HG03139 (cell line): Measurements from ENCODE around the gene ERBB4.

Experiments
- ATAC-seq: cut with Tn5 transposase; IDR thresholded peaks from one replicate; pipeline ENCODE4 v1.9.1; 2021; ENCODE audit not compliant: unreplicated experiment

Gene ERBB4

DNA sequence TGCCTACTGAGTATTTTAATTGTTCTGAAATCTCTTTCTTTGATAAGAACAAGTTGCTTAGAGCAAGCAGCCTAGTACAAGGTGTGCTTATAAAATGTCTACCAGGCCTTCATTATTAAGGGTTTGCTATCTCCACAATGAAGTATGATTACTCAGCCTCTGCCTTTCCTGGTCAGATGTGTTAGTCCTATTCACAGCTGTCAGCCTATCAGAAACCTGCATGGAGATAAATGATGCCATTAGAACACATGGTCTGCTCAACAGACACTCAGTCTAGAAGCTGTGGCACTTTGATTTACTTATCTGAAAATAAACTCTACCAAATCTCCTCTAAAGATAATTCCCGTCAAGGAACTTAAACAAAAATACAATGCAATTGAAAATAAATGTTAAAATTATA is 448.7 kb downstream of the ERBB4 start:
- no peak for ATAC-seq

DNA sequence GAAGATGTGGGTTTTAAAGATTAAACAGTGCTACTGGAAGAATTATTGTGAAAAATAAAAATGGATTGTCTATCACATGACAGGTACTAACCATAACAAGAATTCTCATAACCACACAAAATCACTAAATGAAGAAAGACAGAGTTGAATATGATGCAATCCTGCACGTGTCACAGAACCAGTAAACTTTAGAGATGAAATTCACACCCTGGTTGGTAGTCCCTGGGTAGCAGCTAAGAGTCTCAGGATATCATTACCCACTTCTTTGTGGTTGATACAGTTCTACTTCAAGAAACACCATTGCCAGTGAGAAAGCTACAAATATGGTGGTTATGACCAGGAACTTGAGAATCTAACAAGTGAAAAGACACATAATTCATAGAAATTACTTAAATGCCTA is 450.2 kb downstream of the ERBB4 start:
- no peak for ATAC-seq

DNA sequence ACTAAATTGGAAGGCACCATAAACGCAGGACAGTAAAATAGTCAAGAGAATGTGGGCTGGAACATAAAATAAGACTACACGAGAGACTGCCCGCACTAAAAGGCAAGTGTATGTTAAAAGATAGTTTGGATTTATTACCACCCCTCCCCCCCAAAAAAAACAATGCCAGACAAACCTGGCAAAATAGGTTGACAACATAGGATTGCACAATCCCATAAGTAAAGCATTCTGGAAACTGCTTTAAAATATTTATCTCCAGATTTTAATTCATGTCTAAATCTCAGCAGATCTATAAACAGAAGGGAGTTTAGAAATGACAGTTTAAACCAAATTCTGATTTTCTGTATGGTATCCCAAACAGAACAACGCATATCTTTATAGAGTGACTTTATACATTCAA is 455.1 kb downstream of the ERBB4 start:
- no peak for ATAC-seq

DNA sequence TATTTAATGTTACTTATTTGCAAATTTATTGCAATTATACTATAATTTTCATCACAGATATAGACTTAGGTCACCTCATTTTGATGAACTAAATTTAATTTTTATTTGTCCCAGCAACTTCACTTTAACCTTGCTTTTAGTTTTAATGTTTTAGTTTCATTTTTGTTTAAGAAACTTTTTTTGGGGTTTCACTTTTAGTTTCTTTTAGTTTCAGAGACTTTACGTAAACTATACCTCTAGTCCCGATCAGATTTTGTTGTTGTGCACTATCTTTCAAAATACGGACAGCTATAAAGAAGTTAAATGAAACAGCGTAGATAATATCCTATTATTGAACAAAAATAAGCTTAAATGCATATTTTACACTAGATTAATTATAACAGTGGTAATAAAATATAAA is 460.5 kb downstream of the ERBB4 start:
- ATAC-seq, result peak; percentile 52

DNA sequence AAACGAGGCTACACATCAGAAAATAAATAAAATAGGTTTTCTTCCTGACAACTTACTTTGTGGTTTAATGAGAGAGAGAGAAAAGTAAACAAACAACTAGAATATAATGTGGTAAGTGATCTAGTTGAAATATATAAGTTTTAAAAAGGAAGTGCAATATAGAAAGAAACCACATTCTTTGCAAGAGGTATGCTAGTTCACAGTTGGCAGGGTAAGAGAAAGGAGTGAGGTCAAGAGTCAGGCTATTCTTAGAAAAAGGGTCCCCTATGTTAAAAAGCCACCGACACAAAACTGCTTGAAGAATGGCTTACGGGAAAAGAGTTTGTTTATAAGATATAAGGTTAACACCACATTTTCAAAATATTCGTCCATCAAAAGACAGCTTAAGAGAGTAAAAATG is 462.1 kb downstream of the ERBB4 start:
- ATAC-seq, result no peak

DNA sequence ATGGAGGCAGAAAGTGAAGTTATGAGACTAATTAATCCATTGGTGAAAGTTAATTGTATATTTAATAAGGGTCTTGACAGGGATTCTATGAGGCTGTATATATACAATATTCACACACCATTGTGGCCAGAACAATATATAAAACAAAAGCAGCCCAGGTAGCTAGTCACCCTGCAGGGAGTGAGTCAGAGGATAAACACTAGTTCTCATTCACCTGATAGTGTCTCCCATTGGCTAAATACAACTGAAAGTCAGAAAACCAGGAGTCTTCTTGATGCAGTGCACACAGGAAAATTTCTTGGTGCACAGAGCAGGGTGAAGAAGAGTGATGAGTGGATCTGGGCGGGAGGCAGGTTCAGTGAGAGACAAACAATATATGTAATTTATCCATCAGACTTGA is 465.2 kb downstream of the ERBB4 start:
- ATAC-seq, result no peak

DNA sequence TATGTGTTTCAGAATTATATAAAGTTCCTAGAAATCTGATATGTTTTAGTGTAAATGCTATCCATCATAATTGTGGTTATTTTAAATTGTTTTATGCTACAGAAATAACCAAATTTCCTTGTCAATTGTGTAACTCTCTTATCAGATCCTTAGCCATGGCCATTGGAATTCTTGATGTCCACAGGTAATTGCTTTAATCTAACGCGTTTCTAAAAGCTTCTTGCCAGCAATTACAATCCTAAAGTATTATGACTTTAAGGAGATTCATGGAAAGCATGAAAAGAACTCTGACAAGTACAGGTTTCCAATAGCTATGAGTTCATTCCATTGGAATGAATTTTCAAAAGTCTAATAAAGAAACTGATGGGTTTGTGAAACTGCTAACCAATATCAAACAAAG is 472.1 kb downstream of the ERBB4 start:
- ATAC-seq, result no peak

DNA sequence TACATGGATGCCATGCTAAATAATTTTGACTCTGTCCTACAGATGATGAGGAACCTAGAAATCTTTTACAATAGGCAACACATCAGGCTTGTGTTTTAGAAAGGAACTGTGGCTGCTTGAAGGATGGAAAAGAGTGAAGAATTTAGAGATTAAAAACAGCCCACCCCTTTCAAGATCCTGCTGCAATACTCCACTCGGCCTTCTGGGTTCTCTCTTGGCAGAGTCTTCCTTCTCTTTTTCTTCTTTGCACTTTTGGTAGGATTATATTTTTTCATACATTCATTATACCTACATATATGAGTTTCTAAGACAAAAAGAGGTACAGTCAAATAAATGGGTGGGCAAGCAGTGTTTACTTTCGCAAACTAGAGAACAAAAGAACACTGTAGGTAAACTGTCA is 474.3 kb downstream of the ERBB4 start:
- ATAC-seq, result no peak

DNA sequence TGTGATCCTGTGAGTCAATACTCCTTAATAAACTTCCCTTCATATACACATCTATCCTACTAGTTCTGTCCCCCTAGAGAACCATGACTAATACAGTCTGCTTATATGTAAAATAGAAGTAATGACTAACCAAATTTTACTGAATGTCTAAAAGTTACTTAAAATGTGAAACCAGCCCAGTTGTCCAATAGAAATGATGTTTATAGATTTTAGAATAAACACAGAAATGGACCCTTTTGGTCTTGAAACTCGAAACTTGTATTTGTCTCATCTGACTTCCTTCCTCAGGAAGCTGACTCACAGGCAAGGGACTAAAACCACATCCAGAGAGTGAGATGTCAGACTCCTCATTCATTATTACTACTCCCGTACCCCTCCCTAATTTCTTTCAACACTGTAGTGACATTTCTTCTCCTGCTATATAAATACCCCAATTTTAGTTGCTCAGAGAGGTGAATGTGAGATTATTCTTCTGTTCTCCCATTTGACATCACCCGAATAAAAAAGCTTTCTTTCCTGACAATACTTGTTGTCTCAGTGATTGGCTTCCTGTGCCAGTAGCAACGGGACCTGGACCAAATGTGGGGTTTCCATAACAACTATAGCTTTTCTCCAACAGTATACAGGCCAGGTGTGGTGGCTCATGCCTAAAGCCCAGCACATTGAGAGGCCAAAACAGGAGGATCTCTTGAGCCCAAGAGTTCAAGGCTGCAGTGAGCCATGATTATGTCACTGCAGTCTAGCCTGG is 486.0 kb downstream of the ERBB4 start:
- peak; percentile 80 for ATAC-seq

DNA sequence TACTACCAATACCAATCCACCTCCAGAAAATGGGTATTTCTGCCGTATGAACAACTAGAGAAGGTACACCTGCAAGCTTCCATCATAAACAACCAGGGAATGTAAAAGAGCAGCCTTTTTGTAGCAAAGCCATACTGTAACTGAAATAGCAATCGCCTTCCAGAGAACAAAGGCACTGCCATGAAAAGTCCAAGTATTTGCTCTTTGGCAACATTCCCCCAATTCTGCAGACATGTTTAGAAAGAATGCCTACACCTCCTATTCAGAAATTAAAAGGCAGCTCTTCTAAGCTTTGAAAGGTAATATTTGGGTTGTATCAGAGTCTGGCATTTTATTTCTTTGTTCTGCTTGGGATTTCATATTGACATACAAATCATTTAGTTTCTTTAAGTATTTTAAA is 487.7 kb downstream of the ERBB4 start:
- no peak for ATAC-seq

DNA sequence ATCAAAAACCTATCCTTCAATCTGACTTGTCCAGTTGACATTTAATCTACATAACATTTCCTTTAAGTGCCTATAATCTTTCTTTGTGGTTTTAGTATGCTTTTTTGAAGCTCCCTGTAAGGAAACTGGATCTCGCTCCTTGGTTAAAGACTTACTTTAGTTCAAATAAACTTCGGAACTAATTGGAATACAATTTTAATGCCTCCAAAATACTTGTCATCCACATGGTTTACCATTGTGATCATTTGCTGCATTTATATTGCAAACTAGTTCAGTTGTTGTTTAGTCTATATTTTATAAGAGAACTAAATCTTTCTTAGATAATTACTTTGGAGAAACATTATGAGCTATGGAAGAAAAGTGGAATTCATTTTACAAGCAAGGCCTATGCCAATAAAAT is 496.0 kb downstream of the ERBB4 start:
- ATAC-seq, result no peak

DNA sequence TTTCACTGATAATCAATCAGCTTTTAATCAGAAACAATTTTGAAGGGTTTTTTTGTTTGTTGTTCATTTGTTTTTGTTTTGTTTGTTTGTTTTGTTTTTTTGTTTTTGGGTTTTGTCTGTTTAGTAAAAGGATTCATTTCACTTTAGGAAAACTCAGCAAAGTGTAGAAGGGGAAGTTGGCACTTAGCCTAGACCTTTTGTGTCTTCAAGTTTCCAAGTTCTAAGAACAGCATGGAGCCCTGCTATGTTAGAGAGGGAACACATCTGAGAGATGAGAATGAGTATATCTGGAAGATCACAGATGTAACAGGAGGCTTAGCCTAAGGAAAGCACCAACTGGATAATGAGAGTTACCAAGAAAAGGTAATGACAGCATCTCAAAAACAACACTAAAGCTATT is 501.5 kb downstream of the ERBB4 start:
- ATAC-seq, result no peak

DNA sequence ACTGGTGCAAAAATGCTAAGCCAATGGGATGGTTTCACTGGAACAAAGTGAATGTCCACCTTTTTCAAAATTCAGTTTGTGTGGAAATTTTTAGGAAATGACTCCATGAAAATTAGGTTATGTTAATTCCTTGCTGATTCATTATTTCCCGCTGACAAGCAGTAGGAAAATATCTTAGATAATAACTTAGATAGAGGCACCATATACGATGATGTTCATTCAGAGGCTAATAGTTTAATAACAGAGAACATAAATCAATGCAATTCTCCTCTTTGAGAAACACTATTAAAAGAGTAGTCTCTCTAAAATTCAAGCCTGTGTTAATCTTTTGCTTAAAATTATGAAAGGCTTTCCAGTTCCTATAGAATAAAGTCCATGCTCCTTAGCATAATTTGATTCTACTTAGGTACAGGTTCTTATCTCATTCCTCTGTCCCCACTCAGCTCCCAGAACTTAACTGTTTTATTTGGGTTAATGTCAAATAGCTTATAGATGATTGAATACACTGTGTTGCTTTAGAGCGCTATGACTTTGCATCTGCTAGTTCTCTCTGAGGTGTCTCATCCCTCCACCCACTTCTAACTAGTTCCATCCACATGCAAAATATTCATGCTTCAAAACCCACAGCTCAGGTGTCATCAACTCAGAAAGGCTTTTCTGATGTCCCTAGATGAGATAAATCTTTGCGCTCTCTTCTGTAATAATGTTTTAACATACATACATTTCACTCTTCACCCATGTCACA is 503.6 kb downstream of the ERBB4 start:
- ATAC-seq, result no peak

DNA sequence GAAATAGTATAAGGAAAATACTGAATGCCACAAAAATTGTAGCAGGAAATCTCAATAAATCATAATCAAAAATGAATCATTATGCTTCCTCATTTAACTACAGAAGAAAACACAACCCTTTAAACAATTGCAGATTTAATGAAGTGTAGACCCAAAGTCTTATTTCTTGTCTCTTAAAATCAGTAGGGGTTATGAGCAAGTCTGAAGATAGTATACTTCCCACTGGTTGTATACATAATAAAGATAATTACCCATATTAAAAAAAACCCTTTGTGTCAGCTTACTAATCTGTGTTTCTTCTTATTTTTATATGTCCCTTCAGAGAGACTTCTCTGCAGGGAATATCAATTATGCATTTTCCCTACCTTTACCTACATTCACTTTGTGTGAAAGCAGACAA is 504.7 kb downstream of the ERBB4 start:
- ATAC-seq, result no peak

DNA sequence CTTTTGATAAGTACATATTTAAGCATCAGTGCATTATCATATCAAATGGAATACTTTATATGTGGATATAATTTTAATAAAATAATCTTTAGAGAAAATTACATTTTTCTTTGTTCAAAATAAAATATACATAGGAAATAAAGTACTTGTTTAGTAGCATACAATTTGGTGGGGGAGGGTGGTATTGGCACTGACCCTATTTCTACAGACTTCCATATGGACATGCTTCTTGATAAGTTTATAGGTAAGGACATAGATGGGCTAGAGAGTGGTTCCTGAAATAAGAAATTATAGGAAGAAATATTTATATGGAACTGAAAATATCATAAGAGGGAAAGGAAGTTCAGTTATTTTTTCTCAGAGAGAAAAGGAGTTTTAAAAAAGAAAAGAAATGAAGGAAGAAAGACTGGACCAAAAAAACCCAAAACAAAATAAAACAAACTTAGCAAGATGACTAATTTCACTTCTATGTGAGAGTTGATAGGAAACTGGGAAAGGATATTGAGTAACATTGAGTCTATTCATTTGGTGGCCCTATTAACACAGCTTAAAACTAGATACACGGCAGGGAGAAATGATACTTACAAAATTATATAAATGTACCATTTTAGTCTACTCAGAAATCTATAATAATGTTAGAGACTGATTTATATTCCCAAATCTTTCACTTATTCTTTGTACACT is 505.9 kb downstream of the ERBB4 start:
- no peak for ATAC-seq

DNA sequence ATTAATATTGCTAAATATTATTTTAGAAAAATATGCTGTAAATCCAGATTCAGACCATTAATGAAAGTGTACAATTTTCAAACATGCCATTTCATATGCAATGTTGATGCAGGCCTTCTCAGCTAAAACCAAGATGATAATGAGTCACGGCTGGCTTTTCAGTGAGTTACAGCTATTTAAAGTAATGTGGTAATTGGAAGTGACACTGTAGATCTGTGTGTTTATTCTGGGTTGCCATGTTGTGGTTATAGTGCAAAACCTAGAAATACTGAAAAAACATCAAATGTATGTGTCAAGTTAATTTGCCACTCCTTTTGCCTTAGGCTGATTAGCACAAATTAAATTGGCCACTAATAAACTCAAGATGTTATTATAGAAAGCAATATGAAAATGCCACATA is 506.6 kb downstream of the ERBB4 start:
- no peak for ATAC-seq

DNA sequence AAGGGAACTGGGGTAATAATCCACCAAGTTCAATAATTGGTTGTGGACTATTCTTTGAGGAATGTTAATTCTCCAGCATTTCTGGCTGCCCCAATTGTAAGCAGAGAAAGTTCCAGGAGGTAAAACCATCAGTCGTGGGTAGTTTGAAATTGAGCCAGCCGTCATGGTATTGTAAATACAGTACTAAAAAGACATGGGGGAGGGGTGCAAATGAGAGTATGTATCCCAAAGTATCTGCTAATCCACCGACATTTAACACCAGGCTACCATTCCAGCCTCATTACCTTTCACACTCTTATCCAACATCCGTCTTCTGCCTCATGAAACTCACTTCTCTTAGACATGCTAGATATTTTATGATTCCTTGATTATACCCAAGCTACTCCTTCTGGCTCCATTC is 507.9 kb downstream of the ERBB4 start:
- ATAC-seq, result no peak

DNA sequence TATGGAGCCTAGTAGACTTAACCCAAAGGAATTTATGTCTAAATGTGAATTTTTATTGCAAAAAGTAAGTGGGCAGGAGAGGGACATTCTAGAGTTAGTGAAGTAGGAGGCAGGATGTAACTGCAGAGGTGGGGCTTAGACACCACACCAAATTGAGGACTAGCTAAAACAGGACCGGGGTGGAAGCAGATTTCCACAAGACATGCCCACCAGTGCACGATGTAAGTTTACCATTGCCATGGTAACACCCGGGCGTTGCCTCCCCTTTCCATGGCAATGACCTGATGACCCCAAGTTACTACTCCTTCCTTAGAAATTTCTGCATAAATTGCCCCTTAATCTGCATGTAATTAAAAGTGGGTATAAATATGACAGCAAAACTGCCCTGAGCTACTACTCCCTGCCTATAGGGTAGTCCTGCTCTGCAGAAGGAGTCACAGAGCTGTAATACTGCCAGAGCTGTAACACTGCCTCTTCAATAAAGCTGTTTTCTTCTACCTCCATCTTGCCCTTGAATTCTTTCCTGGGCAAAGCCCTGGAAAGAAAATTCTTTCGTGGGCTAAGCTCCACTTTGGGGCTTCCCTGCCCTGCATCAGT is 509.7 kb downstream of the ERBB4 start:
- no peak for ATAC-seq

DNA sequence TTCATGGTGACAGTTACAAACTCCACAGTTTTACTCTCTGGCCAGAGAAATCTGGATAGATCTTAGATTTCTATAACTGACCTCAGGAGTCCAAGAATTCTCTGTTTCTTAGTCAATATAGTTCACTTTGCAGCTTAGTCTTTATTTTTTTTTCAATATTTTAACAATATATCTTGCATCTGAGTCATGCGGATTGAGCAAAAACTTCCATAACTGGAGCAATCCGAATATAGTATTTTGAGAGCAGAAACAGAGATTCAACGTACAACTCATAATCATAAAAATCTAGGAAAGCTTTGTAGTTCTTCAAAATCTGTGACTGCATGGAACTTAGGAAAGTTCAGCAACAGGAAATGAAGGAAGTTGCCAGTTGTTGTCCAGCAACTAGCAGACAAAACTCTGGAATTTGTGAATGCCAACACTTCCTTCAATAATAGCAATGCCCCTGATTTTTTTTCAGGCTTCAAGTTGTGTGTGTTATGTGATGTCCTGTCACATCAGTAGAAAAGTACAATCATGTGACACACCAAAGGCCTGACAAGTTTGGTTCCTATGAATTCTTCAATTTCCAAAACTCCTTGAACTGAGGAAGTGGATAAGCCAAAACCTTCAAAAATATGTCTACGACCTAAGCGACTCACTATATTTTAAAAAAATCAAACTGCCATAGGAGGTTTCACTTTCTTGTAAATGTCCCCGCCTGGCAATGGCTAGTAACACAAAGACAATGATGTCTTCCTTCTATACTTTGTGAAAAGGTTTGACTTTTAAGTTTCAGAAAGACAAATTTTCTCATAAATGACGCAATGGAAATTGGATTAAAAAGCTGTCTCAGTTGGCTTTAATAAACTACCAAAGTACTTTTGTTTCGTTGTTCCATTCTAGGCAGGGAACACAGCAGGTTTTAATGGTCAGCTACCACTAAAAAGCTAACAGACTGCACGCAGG is 510.6 kb downstream of the ERBB4 start:
- no peak for ATAC-seq

DNA sequence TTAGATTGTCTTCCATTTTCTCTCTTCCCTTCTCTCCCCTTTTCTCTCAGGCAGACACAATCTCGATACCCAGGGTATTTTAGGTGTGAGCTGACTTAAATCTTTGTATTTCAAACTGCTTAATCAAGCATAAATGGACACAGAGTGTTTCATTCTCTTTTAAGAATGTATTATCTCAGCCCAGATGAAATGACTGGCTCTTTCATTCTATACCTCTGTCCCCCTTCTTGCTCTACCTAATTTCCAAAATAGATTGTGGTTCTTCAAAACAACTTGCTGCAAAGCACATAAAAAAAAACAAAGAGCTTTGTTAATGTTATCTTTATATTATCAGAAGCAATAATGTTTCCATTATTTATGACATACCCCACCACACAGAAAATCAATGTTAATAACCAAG is 514.6 kb downstream of the ERBB4 start:
- no peak for ATAC-seq

DNA sequence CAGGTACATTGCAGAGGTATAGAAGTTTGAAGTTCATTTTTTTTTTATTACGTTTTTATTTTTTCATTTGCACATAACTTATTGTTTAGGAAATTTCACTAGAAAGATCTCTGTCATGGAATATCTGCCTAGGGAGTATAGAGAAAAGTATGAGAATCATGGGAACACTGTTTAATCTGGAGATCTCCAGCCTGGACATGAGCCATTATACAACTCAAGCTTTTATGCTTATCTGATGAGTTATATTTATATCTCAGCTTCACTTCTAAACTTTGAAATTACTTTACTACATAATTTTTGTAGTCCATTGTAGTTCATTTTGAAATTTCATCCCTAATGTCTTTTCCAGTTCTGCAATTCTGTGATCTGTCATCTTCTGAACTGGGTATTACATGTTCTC is 515.6 kb downstream of the ERBB4 start:
- ATAC-seq, result no peak
